GM12874 (cell line): ENCODE data around the gene SGSH.

Source experiments
- TF ChIP-seq, protein P1 (sequence below): IDR thresholded peaks from 2 replicates; pipeline ENCODE4 v1.5.1; 2011; ENCODE audit warnings: low read depth, mild to moderate bottlenecking, control low read depth, low read length, moderate library complexity; ENCODE audit not compliant: insufficient read depth

SGSH gene

DNA sequence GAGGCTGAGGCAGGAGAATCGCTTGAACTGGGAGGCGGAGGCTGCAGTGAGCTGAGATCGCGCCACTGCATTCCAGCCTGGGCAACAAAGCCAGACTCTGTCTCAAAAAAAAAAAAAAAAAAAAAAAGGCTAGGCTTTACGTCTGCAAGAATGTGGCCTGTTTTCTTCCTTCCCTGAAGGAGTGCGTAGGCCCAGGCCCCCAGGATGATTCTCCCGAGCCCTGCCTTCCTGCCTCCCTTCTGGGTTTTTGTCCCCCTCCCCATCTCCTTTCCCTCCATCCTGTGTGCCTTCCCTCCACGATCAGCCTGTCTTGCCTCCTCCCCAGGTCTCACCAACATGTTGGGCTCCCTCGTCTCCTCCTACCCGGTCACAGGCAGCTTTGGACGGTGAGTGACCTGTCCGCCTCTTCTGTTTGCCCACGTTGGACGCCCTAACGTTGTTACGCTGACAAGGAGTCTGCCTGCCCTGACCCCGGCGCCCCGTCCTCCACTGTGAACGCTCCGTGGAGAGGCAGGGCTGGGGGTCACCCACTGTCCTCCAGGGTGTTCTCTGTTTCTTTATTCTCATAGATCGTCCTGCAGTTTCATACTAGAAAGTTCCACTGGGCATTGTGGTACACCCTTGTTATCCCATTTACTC lies 24.9 kb upstream of the SGSH start:
- TF ChIP-seq, protein P1, sequence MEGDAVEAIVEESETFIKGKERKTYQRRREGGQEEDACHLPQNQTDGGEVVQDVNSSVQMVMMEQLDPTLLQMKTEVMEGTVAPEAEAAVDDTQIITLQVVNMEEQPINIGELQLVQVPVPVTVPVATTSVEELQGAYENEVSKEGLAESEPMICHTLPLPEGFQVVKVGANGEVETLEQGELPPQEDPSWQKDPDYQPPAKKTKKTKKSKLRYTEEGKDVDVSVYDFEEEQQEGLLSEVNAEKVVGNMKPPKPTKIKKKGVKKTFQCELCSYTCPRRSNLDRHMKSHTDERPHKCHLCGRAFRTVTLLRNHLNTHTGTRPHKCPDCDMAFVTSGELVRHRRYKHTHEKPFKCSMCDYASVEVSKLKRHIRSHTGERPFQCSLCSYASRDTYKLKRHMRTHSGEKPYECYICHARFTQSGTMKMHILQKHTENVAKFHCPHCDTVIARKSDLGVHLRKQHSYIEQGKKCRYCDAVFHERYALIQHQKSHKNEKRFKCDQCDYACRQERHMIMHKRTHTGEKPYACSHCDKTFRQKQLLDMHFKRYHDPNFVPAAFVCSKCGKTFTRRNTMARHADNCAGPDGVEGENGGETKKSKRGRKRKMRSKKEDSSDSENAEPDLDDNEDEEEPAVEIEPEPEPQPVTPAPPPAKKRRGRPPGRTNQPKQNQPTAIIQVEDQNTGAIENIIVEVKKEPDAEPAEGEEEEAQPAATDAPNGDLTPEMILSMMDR: no peak

GRCh38 chr17:80243526-80244433 lies 23.6 kb upstream of the SGSH start:
- TF ChIP-seq, protein P1: no peak

GRCh38 chr17:80242505-80242904 lies 22.4 kb upstream of the SGSH start:
- TF ChIP-seq, protein P1: no peak

DNA sequence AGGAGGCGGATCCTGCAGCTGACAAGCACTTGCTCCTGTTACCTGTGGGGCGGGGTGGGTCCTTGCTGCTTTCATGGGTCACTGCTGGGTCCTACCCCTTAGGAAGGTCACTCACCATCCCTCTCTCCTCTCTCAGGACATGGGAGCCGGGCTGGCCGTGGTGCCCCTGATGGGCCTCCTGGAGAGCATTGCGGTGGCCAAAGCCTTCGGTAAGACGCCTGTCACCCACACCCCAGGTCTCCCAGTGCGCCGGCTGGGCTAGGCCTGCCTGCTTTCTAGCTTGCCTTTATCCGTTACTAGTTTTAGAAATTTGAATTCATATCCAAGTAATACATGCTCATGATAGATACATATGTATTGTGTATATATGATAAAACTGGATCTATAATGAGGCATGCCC lies 17.3 kb upstream of the SGSH start:
- TF ChIP-seq, protein P1: no peak

GRCh38 chr17:80236911-80237310 lies 16.8 kb upstream of the SGSH start:
- TF ChIP-seq, protein P1: no peak

DNA sequence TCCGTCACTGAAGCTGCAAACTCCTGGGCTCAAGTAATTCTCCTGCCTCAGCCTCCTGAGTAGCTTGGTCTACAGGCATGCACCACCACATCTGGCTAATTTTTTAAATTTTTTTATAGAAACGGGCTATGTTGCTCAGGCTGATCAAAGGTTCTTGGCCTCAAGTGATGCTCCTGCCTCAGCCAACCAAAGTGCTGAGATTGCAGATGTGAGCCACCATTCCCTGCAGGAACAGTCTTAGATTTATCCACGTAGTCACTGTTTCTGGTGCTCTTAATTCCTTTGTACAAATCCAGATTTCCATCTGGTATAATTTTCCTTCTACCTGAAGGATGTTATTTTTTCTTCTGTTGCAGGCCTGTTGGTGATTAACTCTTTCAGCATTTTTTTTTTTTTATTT lies 13.1 kb upstream of the SGSH start:
- TF ChIP-seq, protein P1: no peak

DNA sequence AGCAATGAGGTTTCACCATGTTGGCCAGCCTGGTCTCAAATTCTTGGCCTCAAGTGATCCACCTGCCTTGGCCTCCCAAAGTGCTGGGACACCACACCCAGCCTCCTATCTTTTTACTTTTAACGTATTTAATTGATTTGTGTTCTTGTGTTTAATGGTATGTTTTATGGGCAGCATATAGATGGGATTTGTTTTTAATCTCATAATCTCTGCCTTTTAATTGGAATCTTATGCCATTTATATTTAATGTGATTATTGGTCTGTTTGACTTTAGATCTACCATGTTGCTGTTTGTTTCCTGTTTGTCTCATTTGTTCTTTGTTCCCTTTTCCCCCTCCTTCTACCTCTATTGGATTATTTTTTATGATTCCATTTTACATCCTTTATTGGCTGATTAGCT lies 12.3 kb upstream of the SGSH start:
- TF ChIP-seq, protein P1: no peak
